ENCODE measurements around the gene TTN.

The TTN gene

GRCh38 chr2:178476477-178476876 is 330.7 kb downstream of the TTN start:
- Histone ChIP-seq H3K4me2 (ENCODE audit: low read length) (peak overlapping the region; percentile 97), H3K36me3 (ENCODE audit: insufficient read depth, low read length) (no peaks in the 10 kb centered on the region), H3K9ac (ENCODE audit: low read depth, low read length) (no peak overlapping the region), H3K9me3 (replicated peaks; ENCODE audit: low read length) (no peaks in the 10 kb centered on the region), H3K4me1 (ENCODE audit: control insufficient read depth, insufficient read depth, low read length) (peaks cover 13% of the 10 kb centered on the region), H3K4me3 (ENCODE audit: low read length) (no peak overlapping the region), H3K27me3 (ENCODE audit: control insufficient read depth, insufficient read depth, low read length) (no peaks in the 10 kb centered on the region)
